Ishikawa (cell line): ENCODE measurements around the gene PHF2.

Source experiments
- CEBPB ChIP-seq: IDR thresholded peaks from 2 replicates; pipeline ENCODE4 v1.6.1; 2012
- CREB1 ChIP-seq: IDR thresholded peaks from 2 replicates; pipeline ENCODE4 v1.6.1; 2012; ENCODE audit warnings: low read depth
- EGR1 ChIP-seq: IDR thresholded peaks from 2 replicates; pipeline ENCODE4 v1.6.1; 2012
- EP300 ChIP-seq: IDR thresholded peaks from 2 replicates; pipeline ENCODE4 v1.6.1; 2012; ENCODE audit warnings: borderline replicate concordance
- FOXM1 ChIP-seq: IDR thresholded peaks from 2 replicates; pipeline ENCODE4 v1.6.1; 2012; ENCODE audit warnings: low read depth, borderline replicate concordance
- MAX ChIP-seq: IDR thresholded peaks from 2 replicates; pipeline ENCODE4 v1.6.1; 2012
- NFIC ChIP-seq: IDR thresholded peaks from 2 replicates; pipeline ENCODE4 v1.6.1; 2012
- RAD21 ChIP-seq: IDR thresholded peaks from 2 replicates; pipeline ENCODE4 v1.6.1; 2012; ENCODE audit warnings: low read depth
- REST ChIP-seq: IDR thresholded peaks from 2 replicates; pipeline ENCODE4 v1.6.1; 2012; ENCODE audit warnings: low read depth, mild to moderate bottlenecking
- TAF1 ChIP-seq: IDR thresholded peaks from 2 replicates; pipeline ENCODE4 v1.6.1; 2012; ENCODE audit warnings: low read depth, mild to moderate bottlenecking
- TCF12 ChIP-seq: IDR thresholded peaks from 2 replicates; pipeline ENCODE4 v1.6.1; 2012; ENCODE audit warnings: low read depth
- TEAD4 ChIP-seq: IDR thresholded peaks from 2 replicates; pipeline ENCODE4 v1.6.1; 2012
- USF1 ChIP-seq: IDR thresholded peaks from 2 replicates; pipeline ENCODE4 v1.6.1; 2012
- YY1 ChIP-seq: IDR thresholded peaks from 2 replicates; pipeline ENCODE4 v1.6.1; 2012; ENCODE audit warnings: low read depth
- ZBTB7A ChIP-seq: IDR thresholded peaks from 2 replicates; pipeline ENCODE4 v1.6.1; 2012; ENCODE audit warnings: low read depth

PHF2 gene

GRCh38 chr9:93555370-93555769 lies 21.0 kb upstream of the PHF2 start:
- TF ChIP-seq MAX (no peak), RAD21 (no peak), CREB1 (no peak), CEBPB (no peak), YY1 (no peak), ZBTB7A (no peak), EGR1 (no peak), TAF1 (no peak), FOXM1 (no peak), EP300 (no peak), USF1 (no peak), TCF12 (no peak), NFIC (no peak), TEAD4 (no peak), REST (no peak)

- TF ChIP-seq MAX, result no peak
- no peak for TF ChIP-seq TEAD4
- TF ChIP-seq ZBTB7A, result no peak
- TF ChIP-seq YY1, result no peak
- no peak for TF ChIP-seq CREB1
- TF ChIP-seq NFIC, result no peak
- TF ChIP-seq TAF1, result no peak
- no peak for TF ChIP-seq RAD21
- no peak for TF ChIP-seq CEBPB
- TF ChIP-seq EGR1, result no peak
- TF ChIP-seq FOXM1, result no peak
- TF ChIP-seq USF1, result no peak
- TF ChIP-seq REST, result no peak
- no peak for TF ChIP-seq TCF12
- no peak for TF ChIP-seq EP300
Measured at GRCh38 chr9:93557366-93558137, 18.8 kb upstream of the PHF2 start.

- TF ChIP-seq USF1, result no peak
- TF ChIP-seq FOXM1, result no peak
Measured at GRCh38 chr9:93558503-93558902, 17.9 kb upstream of the PHF2 start.

GRCh38 chr9:93560991-93561390 lies 15.4 kb upstream of the PHF2 start:
- TF ChIP-seq YY1, result no peak
- TF ChIP-seq REST, result no peak
- TF ChIP-seq ZBTB7A, result no peak
- no peak for TF ChIP-seq MAX
- TF ChIP-seq FOXM1, result no peak
- no peak for TF ChIP-seq TCF12
- TF ChIP-seq RAD21, result no peak
- no peak for TF ChIP-seq EGR1
- TF ChIP-seq USF1, result no peak
- no peak for TF ChIP-seq NFIC
- no peak for TF ChIP-seq TEAD4
- TF ChIP-seq CEBPB, result no peak
- no peak for TF ChIP-seq TAF1
- TF ChIP-seq CREB1, result no peak
